Astrocyte (in vitro differentiated cells and primary cell): ENCODE measurements around the gene PGAM5. TPM values are rescaled to one million over a fixed set of nuclear protein-coding genes. Genes with fewer than 3 reads are reported as not detected.

Source experiments
- DNase-seq: peaks from one replicate; pipeline ENCODE4 v3.0.0-alpha.2; 2010; ENCODE audit warnings: low read depth
- FAIRE-seq: peaks from 2 replicates; lab custom pipeline; 2011; peaks lifted over from hg19 to GRCh38; lab: Jason Lieb, UNC
- H2AFZ ChIP-seq: 2 replicates; pipeline ENCODE4 v1.6.0; 2012; ENCODE audit warnings: low read depth, low read length, inconsistent platforms
- H3K27ac ChIP-seq: 2 replicates; pipeline ENCODE4 v1.5.1; 2011; ENCODE audit warnings: low read depth, low read length, inconsistent platforms
- H3K27me3 ChIP-seq: 2 replicates; pipeline ENCODE4 v1.6.0; 2011; ENCODE audit warnings: low read length, inconsistent platforms; ENCODE audit not compliant: insufficient read depth
- H3K36me3 ChIP-seq: 2 replicates; pipeline ENCODE4 v1.5.1; 2011; ENCODE audit warnings: low read length, inconsistent platforms; ENCODE audit not compliant: insufficient read depth
- H3K4me1 ChIP-seq: 2 replicates; pipeline ENCODE4 v1.5.1; 2011; ENCODE audit warnings: low read length, inconsistent platforms; ENCODE audit not compliant: insufficient read depth
- H3K4me2 ChIP-seq: 2 replicates; pipeline ENCODE4 v1.6.0; 2012; ENCODE audit warnings: low read length, inconsistent platforms
- H3K4me3 ChIP-seq: 2 replicates; pipeline ENCODE4 v1.5.1; 2011; ENCODE audit warnings: low read depth, mild to moderate bottlenecking, low read length, inconsistent platforms; ENCODE audit not compliant: insufficient read depth
- H3K79me2 ChIP-seq: 2 replicates; pipeline ENCODE4 v1.6.0; 2012; ENCODE audit warnings: mild to moderate bottlenecking, low read length, inconsistent platforms; ENCODE audit not compliant: insufficient read depth
- H3K9ac ChIP-seq: 2 replicates; pipeline ENCODE4 v1.6.0; 2012; ENCODE audit warnings: mild to moderate bottlenecking, low read length, inconsistent platforms
- H3K9me3 ChIP-seq: 2 replicates; pipeline ENCODE4 v1.5.1; 2012; ENCODE audit warnings: low read depth, mild to moderate bottlenecking, low read length, inconsistent platforms; ENCODE audit not compliant: insufficient read depth
- H4K20me1 ChIP-seq: 2 replicates; pipeline ENCODE4 v1.6.0; 2012; ENCODE audit warnings: low read length, inconsistent platforms; ENCODE audit not compliant: insufficient read depth
- H3K27ac Mint-ChIP-seq: one replicate; pipeline ENCODE4 v1.8.0; 2021; ENCODE audit warnings: mild to moderate bottlenecking, mixed read lengths; ENCODE audit not compliant: unreplicated experiment
- H3K27me3 Mint-ChIP-seq: one replicate; pipeline ENCODE4 v1.8.0; 2021; ENCODE audit warnings: low read depth, mixed read lengths; ENCODE audit not compliant: unreplicated experiment
- H3K36me3 Mint-ChIP-seq: one replicate; pipeline ENCODE4 v1.8.0; 2021; ENCODE audit warnings: low read depth, mixed read lengths; ENCODE audit not compliant: unreplicated experiment
- H3K4me1 Mint-ChIP-seq: one replicate; pipeline ENCODE4 v1.8.0; 2021; ENCODE audit warnings: low read depth, mixed read lengths; ENCODE audit not compliant: unreplicated experiment
- H3K4me3 Mint-ChIP-seq: one replicate; pipeline ENCODE4 v1.8.0; 2021; ENCODE audit warnings: mild to moderate bottlenecking, moderate library complexity, mixed read lengths; ENCODE audit not compliant: unreplicated experiment
- H3K9me3 Mint-ChIP-seq: one replicate; pipeline ENCODE4 v1.8.0; 2021; ENCODE audit warnings: mild to moderate bottlenecking, mixed read lengths; ENCODE audit not compliant: unreplicated experiment
- CTCF ChIP-seq: IDR thresholded peaks from 2 replicates; pipeline ENCODE4 v1.5.1; 2011; ENCODE audit warnings: low read depth, mild to moderate bottlenecking, inconsistent platforms, low read length, moderate library complexity; ENCODE audit not compliant: insufficient read depth
- EZH2 ChIP-seq: IDR thresholded peaks from 2 replicates; pipeline ENCODE4 v1.6.1; 2012; ENCODE audit warnings: mild to moderate bottlenecking, low read length, inconsistent platforms; ENCODE audit not compliant: insufficient read depth
- total RNA-seq: library from RNA; stranded (reverse); gene quantifications from 2 replicates; pipeline ENCODE4 v1.2.1, GENCODE V29; 2021

PGAM5 gene
- total RNA-seq, 1 donor from 2014 or later = 43.4 TPM

GRCh38 chr12:132713123-132713522, 2.5 kb downstream of the PGAM5 start:
- Histone ChIP-seq H2AFZ (no peak overlapping the region), H3K79me2 (peaks cover 55% of the 10 kb centered on the region), H3K4me1 (peaks cover 7% of the 10 kb centered on the region), H3K9me3 (no peaks in the 10 kb centered on the region), H3K4me2 (no peak overlapping the region), H3K27me3 (no peaks in the 10 kb centered on the region), H3K36me3 (peaks cover 6% of the 10 kb centered on the region), H3K27ac (no peak overlapping the region), H3K9ac (no peak overlapping the region), H3K4me3 (no peak overlapping the region), H4K20me1 (peaks cover 55% of the 10 kb centered on the region)
- Mint-ChIP-seq H3K27me3 (no peaks in the 10 kb centered on the region), H3K9me3 (no peaks in the 10 kb centered on the region), H3K4me1 (peaks cover 1% of the 10 kb centered on the region), H3K36me3 (peaks cover 4% of the 10 kb centered on the region), H3K27ac (no peak overlapping the region), H3K4me3 (peak overlapping the region; percentile 62)
- FAIRE-seq (no peak), DNase-seq (no peak)
- no peak for TF ChIP-seq CTCF
- TF ChIP-seq EZH2 = no peak

DNA sequence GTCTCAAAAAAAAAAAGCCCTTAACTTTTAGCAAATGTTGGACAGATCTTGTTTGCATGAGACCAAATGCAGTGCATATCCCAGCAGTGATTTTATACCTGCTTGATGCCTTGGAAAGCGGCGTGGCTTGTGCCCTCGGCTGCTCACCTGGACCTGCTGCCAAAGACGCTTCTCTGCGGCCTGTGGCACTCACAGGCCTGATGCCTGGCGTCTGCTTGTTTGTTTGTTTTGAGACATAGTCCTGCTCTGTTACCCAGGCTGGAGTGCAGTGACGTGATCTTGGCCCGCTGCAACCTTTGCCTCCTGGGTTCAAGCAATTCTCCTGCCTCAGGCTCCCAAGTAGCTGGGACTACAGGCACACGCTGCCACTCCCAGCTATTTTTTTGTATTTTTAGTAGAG, 5.2 kb downstream of the PGAM5 start:
- Histone ChIP-seq H3K4me1 (peaks cover 7% of the 10 kb centered on the region), H3K9me3 (no peaks in the 10 kb centered on the region), H2AFZ (no peak overlapping the region), H3K27ac (no peak overlapping the region), H3K4me3 (no peak overlapping the region), H3K9ac (no peak overlapping the region), H3K4me2 (no peak overlapping the region), H3K36me3 (peaks cover 18% of the 10 kb centered on the region), H3K79me2 (peaks cover 53% of the 10 kb centered on the region), H3K27me3 (no peaks in the 10 kb centered on the region), H4K20me1 (peaks cover 76% of the 10 kb centered on the region)
- TF ChIP-seq EZH2 = no peak
- TF ChIP-seq CTCF = no peak
- DNase-seq (no peak), FAIRE-seq (no peak)
- Mint-ChIP-seq H3K36me3 (peaks cover 7% of the 10 kb centered on the region), H3K9me3 (no peaks in the 10 kb centered on the region), H3K27ac (no peak overlapping the region), H3K27me3 (no peaks in the 10 kb centered on the region), H3K4me1 (peaks cover 1% of the 10 kb centered on the region), H3K4me3 (no peak overlapping the region)

GRCh38 chr12:132716356-132716755, 5.7 kb downstream of the PGAM5 start:
- no peak for TF ChIP-seq EZH2
- TF ChIP-seq CTCF = no peak
- no peak for FAIRE-seq
- Mint-ChIP-seq H3K4me3 (no peak overlapping the region), H3K36me3 (peaks cover 7% of the 10 kb centered on the region), H3K9me3 (no peaks in the 10 kb centered on the region), H3K27me3 (no peaks in the 10 kb centered on the region), H3K4me1 (peaks cover 1% of the 10 kb centered on the region), H3K27ac (no peak overlapping the region)
- H3K79me2 ChIP-seq = peaks cover 53% of the 10 kb centered on the region
- H2AFZ ChIP-seq = no peak overlapping the region
- H3K4me3 ChIP-seq = no peak overlapping the region
- H3K4me1 ChIP-seq = peaks cover 5% of the 10 kb centered on the region
- H3K27ac ChIP-seq = no peak overlapping the region
- H3K9me3 ChIP-seq = no peaks in the 10 kb centered on the region
- H3K36me3 ChIP-seq = peaks cover 22% of the 10 kb centered on the region
- H3K4me2 ChIP-seq = no peak overlapping the region
- peaks cover 79% of the 10 kb centered on the region for H4K20me1 ChIP-seq
- no peaks in the 10 kb centered on the region for H3K27me3 ChIP-seq
- DNase-seq = no peak
- H3K9ac ChIP-seq = no peak overlapping the region
